HEK293 (cell line): ENCODE measurements around the gene ANTKMT.

Experiments used
- CTCF ChIA-PET: fragments of 350-600 bp; formaldehyde crosslinking; extraction: SDS; loops from one replicate; lab custom pipeline; 2021; ENCODE audit warnings: antibody characterized with exemption; lab: Yijun Ruan, JAX
- POLR2A ChIA-PET: fragments of 300-600 bp; formaldehyde crosslinking; extraction: SDS; loops from one replicate; lab custom pipeline; 2020; ENCODE audit warnings: antibody characterized with exemption, inconsistent platforms; lab: Yijun Ruan, JAX
- H3K27ac ChIP-seq: fragments of 200-500 bp; sonication (Bioruptor generic); 2 replicates; pipeline ENCODE4 v1.5.1; 2014; ENCODE audit warnings: low read depth, low read length, control low read depth, inconsistent platforms; ENCODE audit errors: extremely low read depth
- H3K36me3 ChIP-seq, 2 experiments: fragments of 200-500 bp in 1 of 2; sonication (Bioruptor generic) in 1 of 2; 1 replicate in 1 of 2; 2 replicates in 1 of 2; pipeline ENCODE4 v1.5.1; 2014 to 2017; ENCODE audit warnings: inconsistent platforms in 2 of 2, low read length in 2 of 2; ENCODE audit not compliant: control insufficient read depth in 2 of 2, insufficient read depth in 1 of 2
- H3K4me1 ChIP-seq: fragments of 200-500 bp; sonication (Bioruptor generic); 2 replicates; pipeline ENCODE4 v1.5.1; 2014; ENCODE audit warnings: mild to moderate bottlenecking, low read length, inconsistent platforms; ENCODE audit not compliant: control insufficient read depth, insufficient read depth
- H3K4me3 ChIP-seq: 2 replicates; pipeline ENCODE4 v1.5.1; 2011; ENCODE audit warnings: low read depth, mild to moderate bottlenecking, control low read depth, low read length, moderate library complexity
- H3K9me3 ChIP-seq: fragments of 200-500 bp; sonication (Bioruptor generic); 2 replicates; pipeline ENCODE4 v1.5.1; 2014; ENCODE audit warnings: low read depth, low read length, inconsistent platforms; ENCODE audit not compliant: control insufficient read depth, insufficient read depth
- BCL11B ChIP-seq: fragments of 450-650 bp; formaldehyde crosslinking; IDR thresholded peaks from 2 replicates; pipeline ENCODE4 v1.5.1; 2016; ENCODE audit warnings: low read depth, missing biosample characterization, missing genetic modification characterization
- IKZF3 ChIP-seq: fragments of 450-650 bp; IDR thresholded peaks from 2 replicates; pipeline ENCODE4 v1.5.0; 2018; ENCODE audit warnings: missing biosample characterization, mild to moderate bottlenecking, missing genetic modification characterization, moderate library complexity
- KLF17 ChIP-seq: fragments of 450-650 bp; formaldehyde crosslinking; IDR thresholded peaks from 2 replicates; pipeline ENCODE4 v1.5.1; 2016; ENCODE audit warnings: missing biosample characterization, missing genetic modification characterization
- REST ChIP-seq: fragments of 450-650 bp; formaldehyde crosslinking; IDR thresholded peaks from 2 replicates; pipeline ENCODE4 v1.5.1; 2016; ENCODE audit warnings: missing biosample characterization, missing genetic modification characterization
- SP3 ChIP-seq: fragments of 450-650 bp; formaldehyde crosslinking; IDR thresholded peaks from 2 replicates; pipeline ENCODE4 v1.5.1; 2016; ENCODE audit warnings: missing biosample characterization, missing genetic modification characterization
- SP7 ChIP-seq: fragments of 450-650 bp; formaldehyde crosslinking; IDR thresholded peaks from 2 replicates; pipeline ENCODE4 v1.5.1; 2016; ENCODE audit warnings: missing biosample characterization, missing genetic modification characterization
- TCF7L2 ChIP-seq: IDR thresholded peaks from 2 replicates; pipeline ENCODE4 v1.6.1; 2011; ENCODE audit warnings: low read depth, mild to moderate bottlenecking, inconsistent platforms, low read length, moderate library complexity, borderline replicate concordance
- ZBTB1 ChIP-seq: fragments of 450-650 bp; formaldehyde crosslinking; IDR thresholded peaks from 2 replicates; pipeline ENCODE4 v1.5.1; 2016; ENCODE audit warnings: missing biosample characterization, missing genetic modification characterization
- ZBTB10 ChIP-seq: fragments of 450-650 bp; formaldehyde crosslinking; IDR thresholded peaks from 2 replicates; pipeline ENCODE4 v1.5.1; 2016; ENCODE audit warnings: missing biosample characterization, missing genetic modification characterization
- ZBTB49 ChIP-seq: fragments of 450-650 bp; formaldehyde crosslinking; IDR thresholded peaks from 2 replicates; pipeline ENCODE4 v1.5.1; 2016; ENCODE audit warnings: missing biosample characterization, missing genetic modification characterization, low read depth
- ZBTB7A ChIP-seq: fragments of 450-650 bp; formaldehyde crosslinking; IDR thresholded peaks from 2 replicates; pipeline ENCODE4 v1.5.1; 2016; ENCODE audit warnings: low read depth, missing biosample characterization, missing genetic modification characterization
- ZFHX2 ChIP-seq: fragments of 450-650 bp; formaldehyde crosslinking; conservative IDR thresholded peaks from 2 replicates; pipeline ENCODE4 v1.5.1; 2016; ENCODE audit warnings: missing biosample characterization, missing genetic modification characterization
- ZFP37 ChIP-seq: fragments of 450-650 bp; formaldehyde crosslinking; IDR thresholded peaks from 2 replicates; pipeline ENCODE4 v1.5.1; 2016; ENCODE audit warnings: missing biosample characterization, missing genetic modification characterization
- ZNF155 ChIP-seq: fragments of 450-650 bp; formaldehyde crosslinking; IDR thresholded peaks from 2 replicates; pipeline ENCODE4 v1.5.1; 2016; ENCODE audit warnings: missing biosample characterization, missing genetic modification characterization
- ZNF223 ChIP-seq: fragments of 450-650 bp; formaldehyde crosslinking; IDR thresholded peaks from 2 replicates; pipeline ENCODE4 v1.5.1; 2016; ENCODE audit warnings: missing biosample characterization, missing genetic modification characterization
- ZNF362 ChIP-seq: fragments of 450-650 bp; formaldehyde crosslinking; IDR thresholded peaks from 2 replicates; pipeline ENCODE4 v1.5.1; 2016; ENCODE audit warnings: missing biosample characterization, missing genetic modification characterization
- ZNF398 ChIP-seq: fragments of 450-650 bp; formaldehyde crosslinking; IDR thresholded peaks from 2 replicates; pipeline ENCODE4 v1.5.1; 2017; ENCODE audit warnings: missing biosample characterization, missing genetic modification characterization
- ZNF529 ChIP-seq: fragments of 450-650 bp; formaldehyde crosslinking; IDR thresholded peaks from 2 replicates; pipeline ENCODE4 v1.5.1; 2017; ENCODE audit warnings: missing genetic modification characterization, missing biosample characterization; ENCODE audit not compliant: insufficient replicate concordance
- ZNF645 ChIP-seq: fragments of 450-650 bp; formaldehyde crosslinking; IDR thresholded peaks from 2 replicates; pipeline ENCODE4; 2016; ENCODE audit warnings: missing biosample characterization, missing genetic modification characterization
- ZNF777 ChIP-seq: fragments of 450-650 bp; formaldehyde crosslinking; IDR thresholded peaks from 2 replicates; pipeline ENCODE4 v1.5.1; 2017; ENCODE audit warnings: missing biosample characterization, missing genetic modification characterization, borderline replicate concordance

The ANTKMT gene

GRCh38 chr16:698911-699671, 21.9 kb upstream of the ANTKMT start (continued):
- no peak for TF ChIP-seq ZBTB7A (tag by site-specific recombination)
- TF ChIP-seq SP7, result no peak
- no peak for TF ChIP-seq TCF7L2
- TF ChIP-seq ZNF645 (tag by site-specific recombination), result no peak
- TF ChIP-seq ZNF155 (tag by site-specific recombination), result no peak
- TF ChIP-seq BCL11B (tag by site-specific recombination), result no peak
- TF ChIP-seq ZNF529 (tag by site-specific recombination), result no peak
- TF ChIP-seq IKZF3 (tag by site-specific recombination), result no peak
- TF ChIP-seq ZBTB10 (tag by site-specific recombination), result no peak
- TF ChIP-seq ZBTB49 (tag by site-specific recombination), result no peak
- TF ChIP-seq ZFP37, result no peak
- no peak for TF ChIP-seq ZBTB1
- TF ChIP-seq ZNF223, result no peak
- TF ChIP-seq ZNF362 (tag by site-specific recombination), result peak; percentile 42; the same call in 1 of the 2 replicates
- no peak for TF ChIP-seq SP3 (tag by site-specific recombination)

- Histone ChIP-seq H3K4me3 (no peak overlapping the region), H3K9me3 (no peaks in the 10 kb centered on the region), H3K27ac (no peak overlapping the region), H3K36me3 (no peaks in the 10 kb centered on the region), H3K4me1 (no peaks in the 10 kb centered on the region)
- ChIA-PET CTCF (no interaction called here), POLR2A (interaction anchor here (0.7 to 2.0 kb wide), 2 partner anchors 11 to 16 kb away, joined by 3 to 8 read pairs; partner anchors contain the start of gene WDR24)
- peak; percentile 82 for TF ChIP-seq REST
- TF ChIP-seq ZNF777 (tag by site-specific recombination), result no peak
- TF ChIP-seq KLF17, result no peak
- peak; percentile 90 for TF ChIP-seq ZFHX2 (tag by site-specific recombination)
- 0 out of 2 replicates have a peak, but pooled peaks have one; percentile 47 for TF ChIP-seq ZNF398 (tag by site-specific recombination)
Observed at GRCh38 chr16:700684-701584, 20.0 kb upstream of the ANTKMT start.
